Testis (tissue), 2 donors: ENCODE results near the gene OTOR.

Experiments used
- CTCF ChIP-seq, 3 experiments: fragments of 450-650 bp in 2 of 3; fragments of 200-600 bp in 1 of 3; sonication (generic) in 1 of 3; IDR thresholded peaks; one replicate each; pipeline ENCODE4 v1.5.1; 2016 to 2019; ENCODE audit warnings: antibody characterized with exemption in 3 of 3, mild to moderate bottlenecking in 2 of 3, moderate library complexity in 1 of 3
- POLR2A ChIP-seq: fragments of 450-650 bp; IDR thresholded peaks from one replicate; pipeline ENCODE4 v1.6.1; 2017; ENCODE audit warnings: antibody characterized with exemption, mild to moderate bottlenecking, moderate library complexity

GRCh38 chr20:16777126-16777525 is 29.0 kb downstream of the OTOR start:
- TF ChIP-seq CTCF (IDR thresholded peaks at IDR 0.05) (no peak), POLR2A (no peak)
